K562 (cell line): ENCODE data around the gene PCMTD2. TPM values are rescaled to one million over a fixed set of nuclear protein-coding genes. Genes with fewer than 3 reads are reported as not detected.

ENCODE experiments used
- ARHGAP35 ChIP-seq: fragments of 450-650 bp; IDR thresholded peaks from 2 replicates; pipeline ENCODE4 v1.6.1; 2018; ENCODE audit not compliant: partially characterized antibody
- COPS2 ChIP-seq: fragments of 450-650 bp; conservative IDR thresholded peaks from 2 replicates; pipeline ENCODE4 v1.6.1; 2016; ENCODE audit warnings: mild to moderate bottlenecking, moderate library complexity
- EGR1 ChIP-seq: fragments of 450-650 bp; conservative IDR thresholded peaks from 2 replicates; pipeline ENCODE4 v1.6.1; 2017; ENCODE audit warnings: mild to moderate bottlenecking
- FIP1L1 ChIP-seq: fragments of 200-400 bp; formaldehyde crosslinking; IDR thresholded peaks from 2 replicates; pipeline ENCODE4 v1.6.1; 2018; ENCODE audit warnings: mild to moderate bottlenecking, low read depth, low read length; ENCODE audit not compliant: poor library complexity, severe bottlenecking
- KDM2B ChIP-seq: fragments of 250-450 bp; sonication (Bioruptor Pico); IDR thresholded peaks from 2 replicates; pipeline ENCODE4 v1.8.0; 2021; ENCODE audit warnings: mild to moderate bottlenecking, moderate library complexity
- MCM7 ChIP-seq, 2 experiments: fragments of 450-650 bp; IDR thresholded peaks; 2 replicates each; pipeline ENCODE4 v1.6.1; 2016 to 2018
- MED1 ChIP-seq: sonication (generic); formaldehyde crosslinking; IDR thresholded peaks from 2 replicates; pipeline ENCODE4 v1.8.1; 2023; ENCODE audit warnings: missing genetic modification reagents, borderline replicate concordance
- NR2C1 ChIP-seq, 2 experiments: fragments of 450-650 bp; IDR thresholded peaks; 2 replicates each; pipeline ENCODE4 v1.6.1; 2017; ENCODE audit warnings: mild to moderate bottlenecking in 2 of 2, antibody characterized with exemption in 1 of 2, inconsistent platforms in 1 of 2, missing compliant biosample characterization in 1 of 2, missing genetic modification characterization in 1 of 2
- POLR3A ChIP-seq: IDR thresholded peaks from 2 replicates; pipeline ENCODE4 v1.6.1; 2011; ENCODE audit warnings: borderline replicate concordance, mild to moderate bottlenecking, moderate library complexity; ENCODE audit not compliant: insufficient read length, insufficient read depth; ENCODE audit errors: extremely low read depth
- SP1 ChIP-seq: sonication (generic); formaldehyde crosslinking; IDR thresholded peaks from 2 replicates; pipeline ENCODE4 v1.8.1; 2022; ENCODE audit warnings: mild to moderate bottlenecking, missing genetic modification reagents
- SPI1 ChIP-seq: IDR thresholded peaks from 2 replicates; pipeline ENCODE4 v1.6.1; 2011; ENCODE audit warnings: low read depth, low read length, control low read depth, borderline replicate concordance
- SRSF9 ChIP-seq: fragments of 200-400 bp; formaldehyde crosslinking; IDR thresholded peaks from 2 replicates; pipeline ENCODE4 v1.6.1; 2017; ENCODE audit warnings: low read depth, low read length, borderline replicate concordance
- THRAP3 ChIP-seq: fragments of 450-650 bp; IDR thresholded peaks from 2 replicates; pipeline ENCODE4 v1.6.1; 2016; ENCODE audit warnings: mild to moderate bottlenecking, inconsistent platforms, borderline replicate concordance
- ZFP1 ChIP-seq: fragments of 450-650 bp; formaldehyde crosslinking; IDR thresholded peaks from 2 replicates; pipeline ENCODE4 v1.4.0; 2020; ENCODE audit warnings: mild to moderate bottlenecking, mixed read lengths
- ZNF232 ChIP-seq: sonication (generic); formaldehyde crosslinking; IDR thresholded peaks from 2 replicates; pipeline ENCODE4 v1.8.0; 2022; ENCODE audit warnings: mild to moderate bottlenecking, missing genetic modification reagents
- ZNF384 ChIP-seq: IDR thresholded peaks from 2 replicates; pipeline ENCODE4 v1.6.1; 2012; ENCODE audit warnings: low read depth, low read length, improper control_type of control experiment
- ZNF584 ChIP-seq: fragments of 200-800 bp; sonication (Bioruptor generic); IDR thresholded peaks from 2 replicates; pipeline ENCODE4 v1.6.1; 2016; ENCODE audit warnings: low read depth, mild to moderate bottlenecking, missing genetic modification characterization, missing compliant biosample characterization
- ZNF699 ChIP-seq: fragments of 250-450 bp; sonication (Bioruptor Pico); IDR thresholded peaks from 2 replicates; pipeline ENCODE4 v1.8.0; 2021; ENCODE audit warnings: mild to moderate bottlenecking, moderate library complexity; ENCODE audit not compliant: insufficient replicate concordance
- ZNF76 ChIP-seq: fragments of 250-450 bp; sonication (Bioruptor Pico); IDR thresholded peaks from 2 replicates; pipeline ENCODE4 v1.4.0; 2020; ENCODE audit warnings: mild to moderate bottlenecking, moderate library complexity, borderline replicate concordance
- ZSCAN32 ChIP-seq: fragments of 450-650 bp; formaldehyde crosslinking; IDR thresholded peaks from 2 replicates; pipeline ENCODE4 v1.4.0; 2020; ENCODE audit warnings: mild to moderate bottlenecking, moderate library complexity
- polyA plus RNA-seq, 8 experiments: library from polyadenylated mRNA; depleted of rRNA in 4 of 8; stranded (reverse) in 5 of 8; unstranded in 3 of 8; fragments of >200 nt; fragmentation: Nextera tagmentation in 2 of 8; fragmentation: Illumina TruSeq in 1 of 8; extraction: Ambion mirVana in 2 of 8; extraction: Trizol in 1 of 8; gene quantifications; 2 replicates each; pipeline versions ENCODE4 v1.2.1 to v1.2.3, GENCODE V29; 2011 to 2014; ENCODE audit warnings: inconsistent platforms in 1 of 8, missing spikeins in 1 of 8
- total RNA-seq, 7 experiments: library from RNA; depleted of rRNA in 6 of 7; stranded (reverse); fragments of >200 nt in 6 of 7; fragmentation: Illumina TruSeq in 2 of 7; extraction: Trizol in 2 of 7; gene quantifications; 2 replicates each; pipeline versions ENCODE4 v1.2.1 to v1.2.3, GENCODE V29; 2011 to 2021; ENCODE audit warnings: low replicate concordance in 1 of 7
- TF ChIP-seq, protein P1 (sequence below): fragments of 250-450 bp; sonication (Bioruptor Pico); IDR thresholded peaks from 2 replicates; pipeline ENCODE4 v1.4.0; 2020
- TF ChIP-seq, protein P2 (sequence below): fragments of 250-450 bp; sonication (Bioruptor Pico); IDR thresholded peaks from 2 replicates; pipeline ENCODE4 v1.4.0; 2020

PCMTD2 gene
- total and polyA plus RNA-seq, 9 of the 15 experiments (the other 6 are each of a cell fraction or from before 2014, with no cell fraction given) = 11.3 to 49.3 (median 28.4) TPM

DNA sequence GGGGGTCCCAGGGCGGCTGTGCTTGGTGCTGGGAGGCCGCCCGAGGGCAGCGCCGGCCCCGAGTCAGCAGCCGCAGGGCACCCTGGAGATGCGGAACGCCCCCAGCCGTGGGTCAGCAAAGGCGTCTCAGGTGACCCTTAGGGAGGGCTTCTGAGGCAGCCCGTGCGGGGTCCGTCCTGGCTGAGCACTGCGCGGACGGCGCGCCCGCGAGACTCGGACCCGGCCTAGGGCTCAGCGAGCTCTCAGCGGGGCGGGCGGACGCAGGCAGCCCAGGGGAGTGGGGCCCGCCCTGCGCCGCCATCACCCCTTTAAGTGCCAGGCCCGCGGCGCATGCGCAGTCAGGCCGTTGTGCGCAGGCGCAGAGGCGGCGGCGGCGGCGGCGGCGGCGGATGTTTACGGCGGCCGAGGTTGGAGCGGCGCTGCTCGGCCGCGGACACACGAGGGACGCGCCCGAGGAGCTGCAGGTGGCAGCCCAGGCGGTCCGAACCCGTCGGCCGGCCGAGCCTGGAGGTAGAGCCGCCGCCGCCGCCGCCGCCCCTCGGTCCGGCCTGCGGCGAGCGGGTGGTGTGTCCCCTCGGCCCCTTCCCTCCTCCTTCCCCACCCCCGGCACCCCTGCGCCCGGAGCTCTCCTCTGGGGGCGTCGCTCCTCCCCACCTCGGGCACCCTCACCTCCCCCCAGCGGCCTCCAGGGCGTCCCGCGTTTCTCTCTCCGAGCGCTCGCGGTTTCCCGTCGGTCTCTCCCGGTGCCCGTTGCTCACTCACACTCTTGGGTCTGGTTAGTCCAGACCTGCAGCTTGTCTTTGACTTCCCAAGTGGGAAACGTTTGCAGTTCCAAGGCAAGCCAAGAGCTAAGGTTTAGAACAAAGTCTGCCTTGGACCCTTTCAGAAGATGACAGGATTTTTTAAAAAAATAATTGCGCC lies at the start of gene PCMTD2 (continued):
- TF ChIP-seq ZNF76 (CRISPR knock-in tag) = no peak
- TF ChIP-seq MED1 (CRISPR knock-in tag) = peak; percentile 77; the same call in 1 of the 2 replicates
- no peak for TF ChIP-seq MCM7 (IDR thresholded peaks at IDR 0.05)
- no peak for TF ChIP-seq ZNF584 (CRISPR knock-in tag)
- no peak for TF ChIP-seq COPS2
- TF ChIP-seq ZFP1 (CRISPR knock-in tag) = no peak
- no peak for TF ChIP-seq NR2C1 (IDR thresholded peaks at IDR 0.05)
- TF ChIP-seq NR2C1 (tag; IDR thresholded peaks at IDR 0.05) = no peak
- TF ChIP-seq ZNF232 (CRISPR knock-in tag) = 0 out of 2 replicates have a peak, but pooled peaks have one; percentile 47
- TF ChIP-seq ZNF384 = no peak
- TF ChIP-seq ZSCAN32 (CRISPR knock-in tag) = no peak
- TF ChIP-seq EGR1 = 0 out of 2 replicates have a peak, but pooled peaks have one; percentile 11
- TF ChIP-seq, protein P1, sequence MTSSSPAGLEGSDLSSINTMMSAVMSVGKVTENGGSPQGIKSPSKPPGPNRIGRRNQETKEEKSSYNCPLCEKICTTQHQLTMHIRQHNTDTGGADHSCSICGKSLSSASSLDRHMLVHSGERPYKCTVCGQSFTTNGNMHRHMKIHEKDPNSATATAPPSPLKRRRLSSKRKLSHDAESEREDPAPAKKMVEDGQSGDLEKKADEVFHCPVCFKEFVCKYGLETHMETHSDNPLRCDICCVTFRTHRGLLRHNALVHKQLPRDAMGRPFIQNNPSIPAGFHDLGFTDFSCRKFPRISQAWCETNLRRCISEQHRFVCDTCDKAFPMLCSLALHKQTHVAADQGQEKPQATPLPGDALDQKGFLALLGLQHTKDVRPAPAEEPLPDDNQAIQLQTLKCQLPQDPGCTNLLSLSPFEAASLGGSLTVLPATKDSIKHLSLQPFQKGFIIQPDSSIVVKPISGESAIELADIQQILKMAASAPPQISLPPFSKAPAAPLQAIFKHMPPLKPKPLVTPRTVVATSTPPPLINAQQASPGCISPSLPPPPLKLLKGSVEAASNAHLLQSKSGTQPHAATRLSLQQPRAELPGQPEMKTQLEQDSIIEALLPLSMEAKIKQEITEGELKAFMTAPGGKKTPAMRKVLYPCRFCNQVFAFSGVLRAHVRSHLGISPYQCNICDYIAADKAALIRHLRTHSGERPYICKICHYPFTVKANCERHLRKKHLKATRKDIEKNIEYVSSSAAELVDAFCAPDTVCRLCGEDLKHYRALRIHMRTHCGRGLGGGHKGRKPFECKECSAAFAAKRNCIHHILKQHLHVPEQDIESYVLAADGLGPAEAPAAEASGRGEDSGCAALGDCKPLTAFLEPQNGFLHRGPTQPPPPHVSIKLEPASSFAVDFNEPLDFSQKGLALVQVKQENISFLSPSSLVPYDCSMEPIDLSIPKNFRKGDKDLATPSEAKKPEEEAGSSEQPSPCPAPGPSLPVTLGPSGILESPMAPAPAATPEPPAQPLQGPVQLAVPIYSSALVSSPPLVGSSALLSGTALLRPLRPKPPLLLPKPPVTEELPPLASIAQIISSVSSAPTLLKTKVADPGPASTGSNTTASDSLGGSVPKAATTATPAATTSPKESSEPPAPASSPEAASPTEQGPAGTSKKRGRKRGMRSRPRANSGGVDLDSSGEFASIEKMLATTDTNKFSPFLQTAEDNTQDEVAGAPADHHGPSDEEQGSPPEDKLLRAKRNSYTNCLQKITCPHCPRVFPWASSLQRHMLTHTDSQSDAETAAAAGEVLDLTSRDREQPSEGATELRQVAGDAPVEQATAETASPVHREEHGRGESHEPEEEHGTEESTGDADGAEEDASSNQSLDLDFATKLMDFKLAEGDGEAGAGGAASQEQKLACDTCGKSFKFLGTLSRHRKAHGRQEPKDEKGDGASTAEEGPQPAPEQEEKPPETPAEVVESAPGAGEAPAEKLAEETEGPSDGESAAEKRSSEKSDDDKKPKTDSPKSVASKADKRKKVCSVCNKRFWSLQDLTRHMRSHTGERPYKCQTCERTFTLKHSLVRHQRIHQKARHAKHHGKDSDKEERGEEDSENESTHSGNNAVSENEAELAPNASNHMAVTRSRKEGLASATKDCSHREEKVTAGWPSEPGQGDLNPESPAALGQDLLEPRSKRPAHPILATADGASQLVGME (CRISPR knock-in tag) = no peak
- TF ChIP-seq ZNF699 (CRISPR knock-in tag) = no peak
- peak; percentile 71; the same call in 1 of the 2 replicates for TF ChIP-seq SP1 (CRISPR knock-in tag)
- TF ChIP-seq KDM2B (CRISPR knock-in tag) = no peak
- TF ChIP-seq, protein P2, sequence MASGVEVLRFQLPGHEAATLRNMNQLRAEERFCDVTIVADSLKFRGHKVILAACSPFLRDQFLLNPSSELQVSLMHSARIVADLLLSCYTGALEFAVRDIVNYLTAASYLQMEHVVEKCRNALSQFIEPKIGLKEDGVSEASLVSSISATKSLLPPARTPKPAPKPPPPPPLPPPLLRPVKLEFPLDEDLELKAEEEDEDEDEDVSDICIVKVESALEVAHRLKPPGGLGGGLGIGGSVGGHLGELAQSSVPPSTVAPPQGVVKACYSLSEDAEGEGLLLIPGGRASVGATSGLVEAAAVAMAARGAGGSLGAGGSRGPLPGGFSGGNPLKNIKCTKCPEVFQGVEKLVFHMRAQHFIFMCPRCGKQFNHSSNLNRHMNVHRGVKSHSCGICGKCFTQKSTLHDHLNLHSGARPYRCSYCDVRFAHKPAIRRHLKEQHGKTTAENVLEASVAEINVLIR = no peak
- no peak for TF ChIP-seq THRAP3
- TF ChIP-seq ARHGAP35 = no peak
- no peak for TF ChIP-seq FIP1L1
- TF ChIP-seq SPI1 = no peak
- no peak for TF ChIP-seq SRSF9
- no peak for TF ChIP-seq POLR3A
